Smooth muscle cell of the coronary artery (primary cell): Measurements from ENCODE around the gene SERPINA3. TPM values are rescaled to one million over a fixed set of nuclear protein-coding genes. Genes with fewer than 3 reads are reported as not detected.

Experiments
- total RNA-seq: library from RNA; depleted of rRNA; stranded (reverse); fragments of >200 nt; gene quantifications from 2 replicates; pipeline ENCODE4 v1.2.3, GENCODE V29; 2014; ENCODE audit warnings: low replicate concordance

SERPINA3 gene
- 5.3 and 15.9 TPM in 2 replicates for total RNA-seq

DNA sequence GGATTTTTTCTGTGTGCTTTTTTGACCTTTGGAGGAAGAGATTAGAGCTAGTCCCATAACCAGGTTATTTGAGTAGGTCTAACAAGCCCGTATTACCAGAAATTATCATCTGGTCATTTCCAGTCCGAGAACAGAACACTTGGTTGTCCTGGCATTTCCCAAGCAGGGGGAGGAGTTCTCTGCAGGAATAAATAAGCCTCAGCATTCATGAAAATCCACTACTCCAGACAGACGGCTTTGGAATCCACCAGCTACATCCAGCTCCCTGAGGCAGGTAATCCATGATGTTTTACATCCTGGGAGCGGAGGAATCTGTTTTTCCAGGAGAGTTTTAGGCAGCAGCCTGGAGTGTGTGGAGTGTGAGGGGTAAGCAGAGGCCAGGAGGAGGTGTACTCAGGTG is at the start of gene SERPINA3:
TSS of gene SERPINA3 (plus strand) at position 218 of the 400 bp plus-strand sequence. CDS start 2,051 bp downstream, outside the sequence.

GRCh38 chr14:94581127-94581999 is 30.8 kb upstream of the SERPINA3 start, which contains the start of gene SERPINA5:
Gene SERPINA5, plus strand, starts transcription at chr14:94581426. Its CDS starts 5,937 bp downstream, at chr14:94587363.

Other genes with a start within 250 kb of the SERPINA3 start
- not detected in 2 replicates for gene SERPINA2, start 245.7 kb upstream of the SERPINA3 start, total RNA-seq
- 0.08 TPM in 1 of 2 replicates, not detected in the other for gene SERPINA1, start 223.8 kb upstream of the SERPINA3 start, total RNA-seq
- not detected in 2 replicates for gene SERPINA11, start 159.6 kb upstream of the SERPINA3 start, total RNA-seq
- not detected in 2 replicates for gene SERPINA9, start 136.2 kb upstream of the SERPINA3 start, total RNA-seq
- not detected in 2 replicates for gene SERPINA12, start 102.9 kb upstream of the SERPINA3 start, total RNA-seq
- not detected in 2 replicates for gene SERPINA4, start 50.9 kb upstream of the SERPINA3 start, total RNA-seq
- gene SERPINA5, start 31.0 kb upstream of the SERPINA3 start, total RNA-seq = 0.12 and 2.3 TPM in 2 replicates
- gene GSC, start 157.7 kb downstream of the SERPINA3 start, total RNA-seq = 1.3 TPM in 1 of 2 replicates, not detected in the other